Activated effector memory CD4-positive, alpha-beta T cell treated with anti-CD3 and anti-CD28 coated beads, Interleukin-2, amount 50 U/mL, for 16 hours (primary cell): Measurements from ENCODE around the gene ROBO4.
A peak's percentile ranks its signal among the peaks of the same experiment; 100 is the strongest.

ENCODE experiments used
- DNase-seq: peaks from one replicate; pipeline ENCODE4 v3.0.0-alpha.2; 2020

ROBO4 gene

DNA sequence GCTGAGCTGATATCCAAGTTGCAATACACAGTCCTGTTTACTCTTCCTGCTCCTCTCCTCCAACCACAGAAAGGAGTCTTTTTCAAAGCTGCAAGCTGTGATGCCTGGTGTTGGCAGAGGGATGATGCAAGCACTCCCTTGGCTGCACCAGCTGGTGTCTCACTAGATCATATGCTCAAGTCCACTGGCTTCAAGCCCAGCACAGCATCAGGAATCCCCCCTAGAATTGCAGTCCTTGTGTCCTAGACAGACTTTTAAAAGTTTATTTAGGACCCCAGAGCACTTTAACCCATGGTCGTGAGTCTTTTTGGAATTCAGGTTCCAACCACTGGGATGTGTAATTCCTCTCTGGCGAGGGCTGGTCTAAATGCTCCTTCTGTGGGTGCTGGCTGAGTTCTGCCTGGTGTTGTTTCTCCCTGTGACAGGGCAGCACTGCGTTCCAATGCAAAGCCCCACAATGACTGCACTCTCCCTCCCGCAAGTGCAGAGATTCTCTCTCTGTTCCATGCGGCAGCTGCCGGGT lies 19.5 kb upstream of the ROBO4 start:
- no peak for DNase-seq

DNA sequence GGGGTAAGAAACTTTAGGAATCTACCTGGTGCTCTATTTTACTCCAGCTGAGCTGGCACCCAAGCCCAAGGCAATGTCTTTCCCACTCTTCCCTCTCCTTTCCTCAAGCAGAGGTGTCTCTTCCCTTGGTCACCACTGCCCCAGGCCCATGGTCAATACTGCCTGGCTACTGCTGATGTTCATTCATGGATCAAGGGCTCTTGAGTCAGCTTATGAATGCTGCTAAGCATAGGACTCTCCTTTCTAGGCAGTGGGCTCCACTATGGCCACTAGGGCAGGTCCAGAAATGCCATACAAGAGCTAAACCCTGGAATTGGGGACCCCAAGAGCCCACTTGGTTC lies 18.7 kb upstream of the ROBO4 start:
- no peak for DNase-seq

GRCh38 chr11:124915541-124916369 lies 18.1 kb upstream of the ROBO4 start:
- DNase-seq = no peak

DNA sequence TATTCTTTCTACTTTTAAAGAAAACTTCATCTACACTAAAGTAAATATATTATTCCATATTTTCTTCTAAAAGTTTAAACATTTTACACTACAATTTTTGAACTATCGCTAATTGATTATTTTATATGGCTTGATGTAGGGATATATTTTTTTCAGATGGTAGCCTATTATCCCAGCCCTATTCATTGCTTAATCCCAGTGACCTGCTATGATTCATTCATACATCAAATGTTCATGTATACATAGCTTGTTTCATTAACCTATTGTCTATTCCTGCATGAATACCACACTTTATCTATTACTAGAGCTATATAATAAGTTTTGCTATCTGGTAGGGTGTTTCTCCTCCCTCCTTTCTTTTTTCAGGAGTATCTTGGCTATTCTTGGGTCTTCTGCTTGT lies 5.0 kb upstream of the ROBO4 start:
- DNase-seq = no peak

DNA sequence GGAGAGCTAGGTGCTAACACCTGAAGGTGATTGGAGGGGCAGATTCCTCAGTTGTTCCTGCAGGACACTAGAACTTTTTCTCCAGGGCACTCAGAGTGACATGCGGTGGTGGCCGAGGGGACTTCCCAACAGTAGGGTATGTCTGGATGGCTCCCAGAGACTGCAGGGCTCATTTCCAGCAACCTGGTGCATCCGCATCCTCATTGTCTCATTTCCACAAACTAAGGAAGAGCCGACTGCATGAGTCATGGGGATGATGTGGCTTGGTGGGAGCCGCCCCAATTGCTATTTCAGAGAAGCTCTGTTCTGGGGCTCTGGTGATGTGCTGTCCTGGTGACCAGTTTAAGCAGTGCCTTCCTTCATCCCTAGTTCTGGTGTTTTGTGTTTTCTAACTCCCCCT lies 2.8 kb upstream of the ROBO4 start:
- DNase-seq = no peak

- no peak for DNase-seq
Observed at GRCh38 chr11:124899383-124900145, 1.9 kb upstream of the ROBO4 start.

GRCh38 chr11:124898711-124899110 lies 1.0 kb upstream of the ROBO4 start:
- DNase-seq = no peak

DNA sequence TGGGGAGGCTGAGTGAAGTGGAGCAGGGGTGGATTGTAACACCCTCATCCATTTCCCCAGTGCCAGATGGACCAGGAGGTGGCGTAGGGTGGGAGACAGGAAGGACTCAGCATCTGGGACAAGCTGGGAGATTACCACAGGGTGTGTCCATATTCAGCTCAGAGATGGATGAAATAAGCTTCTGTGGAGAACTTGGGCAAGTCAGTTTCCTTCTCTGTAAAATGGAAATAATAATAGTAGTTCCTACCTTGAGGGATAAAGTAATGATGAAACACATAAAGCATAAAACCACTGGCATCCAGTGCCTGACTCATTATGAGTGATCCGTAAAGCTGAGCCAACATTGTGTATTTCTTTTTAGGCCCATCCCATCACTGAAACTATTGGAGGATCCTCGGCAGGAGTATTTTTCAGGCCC lies 607 bp upstream of the ROBO4 start:
- no peak for DNase-seq

- DNase-seq = no peak
Observed at GRCh38 chr11:124896821-124897391, 759 bp downstream of the ROBO4 start.

- DNase-seq = no peak
Observed at GRCh38 chr11:124896071-124896750, 1.5 kb downstream of the ROBO4 start.

DNA sequence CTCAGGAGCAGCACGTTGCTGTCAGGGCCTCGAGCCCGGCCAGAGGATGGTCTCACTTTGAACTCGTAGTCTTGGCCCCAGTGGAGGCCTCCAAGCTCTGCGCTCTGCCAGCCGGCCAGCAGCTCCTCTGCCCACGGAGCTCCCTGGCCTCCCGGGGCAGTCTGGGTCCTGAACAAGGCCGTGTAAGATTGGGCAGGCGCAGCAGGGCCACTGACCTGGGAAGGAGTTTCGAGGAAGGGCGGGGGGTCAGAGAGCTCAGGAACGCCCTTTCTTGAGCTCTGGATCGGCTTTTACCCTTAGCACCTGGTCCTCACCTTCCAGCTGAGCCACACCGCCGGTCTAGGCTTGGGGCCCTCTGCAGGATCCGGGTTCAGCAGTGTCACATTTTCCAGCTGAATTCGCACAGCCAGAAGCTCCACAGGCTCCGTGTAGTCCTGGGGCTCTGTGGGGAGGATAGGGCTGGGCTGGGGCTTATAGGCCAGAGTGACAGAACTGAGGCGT lies 2.1 kb downstream of the ROBO4 start:
- DNase-seq = no peak

GRCh38 chr11:124894606-124895430 lies 2.8 kb downstream of the ROBO4 start:
- DNase-seq = no peak

DNA sequence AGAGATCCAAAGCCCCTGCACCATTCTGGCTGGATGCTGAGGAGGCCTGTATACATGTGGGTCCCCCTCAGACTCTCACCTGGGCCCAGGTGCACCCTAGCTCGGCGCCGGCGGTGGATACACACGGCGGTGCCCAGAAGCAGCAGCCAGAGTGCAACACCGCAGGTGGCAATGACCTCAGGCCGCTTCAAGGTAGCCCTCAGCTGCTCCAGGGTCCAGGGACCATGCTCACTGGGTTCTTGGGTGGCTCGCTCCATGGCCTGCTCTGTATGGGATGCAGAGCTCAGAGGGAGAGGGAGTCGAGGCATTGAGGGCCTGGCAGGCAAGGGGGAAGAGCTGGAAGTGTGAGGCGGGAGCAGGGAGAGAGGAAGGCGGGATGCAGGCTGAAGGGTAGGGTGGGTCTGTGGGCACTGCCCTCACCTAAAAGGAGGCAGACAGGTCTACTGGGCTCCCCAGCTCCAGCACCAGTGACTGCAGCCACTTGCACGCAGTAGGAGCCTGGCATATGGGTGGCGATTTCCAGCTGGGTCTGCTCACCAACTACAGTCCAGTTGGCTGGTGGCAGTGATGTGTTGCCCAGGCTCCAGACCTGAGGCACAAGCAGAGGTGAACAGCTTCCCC lies 3.8 kb downstream of the ROBO4 start:
- DNase-seq = peak; percentile 36

DNA sequence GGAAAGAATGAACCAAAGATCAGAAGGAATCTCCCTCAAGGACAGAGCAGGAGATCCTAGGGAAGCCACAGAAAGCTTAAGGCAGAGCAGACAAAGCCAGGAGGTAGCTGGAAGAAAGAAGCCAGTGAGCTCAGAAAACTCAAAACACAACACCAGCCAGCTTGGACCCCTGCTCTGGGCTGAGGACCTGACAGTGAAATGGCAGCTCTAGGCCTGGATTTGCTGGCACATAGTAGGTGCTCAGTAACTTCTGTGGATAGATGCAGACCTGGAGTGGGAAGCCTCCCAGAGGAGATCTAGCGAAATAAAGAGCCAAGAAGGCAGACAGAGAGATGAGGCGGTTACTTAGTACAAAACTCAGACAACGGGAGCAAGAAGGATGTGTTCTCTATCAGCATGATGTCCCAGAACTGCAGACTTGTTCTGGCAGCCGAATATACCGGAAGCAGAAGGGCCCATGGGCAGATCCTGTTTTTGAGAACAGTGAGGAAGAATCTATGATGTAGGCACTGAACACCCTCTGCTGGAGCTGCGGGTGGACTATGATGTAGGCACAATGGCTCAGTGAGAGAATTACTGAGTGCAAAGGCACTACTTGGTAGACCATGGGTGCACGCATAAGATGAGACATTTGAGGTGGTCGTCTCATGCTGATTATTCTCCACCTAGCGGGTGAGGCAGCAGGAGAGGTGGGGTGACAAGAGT lies 4.8 kb downstream of the ROBO4 start:
- peak; percentile 19 for DNase-seq

DNA sequence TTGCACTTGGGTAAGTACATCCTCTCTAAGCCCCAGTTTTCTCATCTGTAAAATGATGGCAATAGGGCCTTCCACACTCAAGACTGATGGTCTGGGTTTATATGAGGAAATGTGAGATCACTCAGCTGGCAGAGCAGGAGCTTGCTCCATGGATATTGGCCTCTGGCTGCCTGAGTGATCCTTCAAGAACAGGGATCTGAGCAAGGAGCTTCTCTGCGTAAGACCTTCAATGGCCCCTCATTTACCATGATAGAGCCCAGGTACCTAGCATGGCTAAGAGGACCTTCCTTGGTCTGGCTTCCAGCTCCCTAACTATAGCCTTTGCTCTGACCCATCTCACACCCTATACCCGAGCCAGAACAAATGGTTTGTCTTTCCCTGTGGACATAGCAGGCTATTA lies 5.5 kb downstream of the ROBO4 start:
- peak; percentile 44 for DNase-seq

DNA sequence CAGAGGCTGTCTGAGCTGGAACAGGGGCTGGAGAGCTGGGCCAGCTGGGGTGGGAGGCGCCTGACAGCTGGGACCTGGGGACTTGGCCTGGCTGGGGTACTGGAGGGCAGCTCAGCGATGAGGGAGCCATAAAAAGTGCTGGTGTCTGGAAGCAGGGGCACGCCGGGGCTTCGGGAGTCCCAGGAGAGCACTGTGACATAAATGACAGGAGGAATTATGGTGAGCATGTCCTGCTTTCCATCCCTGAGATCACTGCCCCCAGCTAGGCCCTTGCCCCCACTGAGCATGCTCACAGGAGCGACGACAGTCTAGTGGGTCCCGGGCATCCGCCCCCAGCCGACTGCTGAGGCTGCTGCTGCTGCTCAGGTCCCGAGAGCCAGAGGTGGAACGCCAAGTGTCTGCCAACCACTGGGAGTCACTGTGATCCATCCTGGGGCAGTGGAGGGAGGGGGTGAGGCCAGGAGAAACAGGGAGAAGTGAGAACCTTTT lies 6.2 kb downstream of the ROBO4 start:
- no peak for DNase-seq

GRCh38 chr11:124890683-124891372 lies 6.8 kb downstream of the ROBO4 start:
- DNase-seq = no peak

- DNase-seq = no peak
Observed at GRCh38 chr11:124890151-124890550, 7.5 kb downstream of the ROBO4 start.

GRCh38 chr11:124889191-124890091 lies 8.2 kb downstream of the ROBO4 start:
- no peak for DNase-seq
